ENCODE results near the gene PACSIN2.
"Not testable (repeated sequence)": the region's sequence is repeated elsewhere in the genome, so short reads cannot be mapped to it uniquely, and the experiment has no call there.

Gene PACSIN2

DNA sequence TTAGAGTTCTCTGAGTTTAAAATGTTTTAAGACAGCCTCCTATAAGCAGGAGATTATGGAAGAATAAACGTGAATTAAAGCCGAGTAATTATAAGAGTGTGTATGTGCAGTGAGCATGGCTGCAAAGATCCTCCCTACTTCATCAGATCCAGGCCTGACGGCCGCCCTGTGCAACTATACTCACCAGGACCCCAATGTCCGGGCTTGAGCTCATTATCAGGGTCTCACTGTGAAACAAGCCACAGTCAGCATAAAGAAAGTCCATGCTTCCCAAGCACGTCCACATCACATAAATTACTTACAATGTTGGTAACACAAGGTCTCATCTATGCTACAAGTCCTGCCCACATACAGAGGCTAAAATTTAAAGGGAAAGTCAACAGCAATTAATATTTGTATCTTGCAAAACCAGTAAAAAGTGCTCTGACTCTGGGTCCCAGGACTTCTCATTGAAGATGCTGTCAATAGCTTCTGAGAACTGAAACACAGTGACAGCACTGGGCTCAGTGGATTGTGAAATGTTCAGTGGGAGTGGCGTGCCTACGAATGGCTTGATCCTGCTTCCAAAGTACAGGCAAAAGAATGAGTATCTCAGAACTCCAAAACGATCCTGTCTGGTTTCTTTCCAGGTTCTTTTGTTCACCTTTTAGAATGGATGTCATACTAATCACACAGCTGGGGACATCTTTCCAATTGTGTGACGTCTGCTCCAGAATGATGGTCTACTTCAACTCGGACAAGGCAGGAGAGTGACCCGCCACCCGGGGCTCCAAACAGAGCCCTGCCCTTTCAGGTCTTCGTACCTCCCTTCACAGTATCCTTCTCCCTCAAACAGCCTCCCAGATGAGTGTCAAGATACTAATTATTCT is 85.7 kb downstream of the PACSIN2 start:
- ChIA-PET CTCF (interaction anchor here (1.6 kb wide), 1 partner anchor 161 kb away, joined by 4 read pairs; no protein-coding TSS in a partner anchor), POLR2A (no interaction called here)
- no peak overlapping the region for H3K4me3 ChIP-seq (ENCODE audit: low read depth, low read length)
- TF ChIP-seq, protein P1, sequence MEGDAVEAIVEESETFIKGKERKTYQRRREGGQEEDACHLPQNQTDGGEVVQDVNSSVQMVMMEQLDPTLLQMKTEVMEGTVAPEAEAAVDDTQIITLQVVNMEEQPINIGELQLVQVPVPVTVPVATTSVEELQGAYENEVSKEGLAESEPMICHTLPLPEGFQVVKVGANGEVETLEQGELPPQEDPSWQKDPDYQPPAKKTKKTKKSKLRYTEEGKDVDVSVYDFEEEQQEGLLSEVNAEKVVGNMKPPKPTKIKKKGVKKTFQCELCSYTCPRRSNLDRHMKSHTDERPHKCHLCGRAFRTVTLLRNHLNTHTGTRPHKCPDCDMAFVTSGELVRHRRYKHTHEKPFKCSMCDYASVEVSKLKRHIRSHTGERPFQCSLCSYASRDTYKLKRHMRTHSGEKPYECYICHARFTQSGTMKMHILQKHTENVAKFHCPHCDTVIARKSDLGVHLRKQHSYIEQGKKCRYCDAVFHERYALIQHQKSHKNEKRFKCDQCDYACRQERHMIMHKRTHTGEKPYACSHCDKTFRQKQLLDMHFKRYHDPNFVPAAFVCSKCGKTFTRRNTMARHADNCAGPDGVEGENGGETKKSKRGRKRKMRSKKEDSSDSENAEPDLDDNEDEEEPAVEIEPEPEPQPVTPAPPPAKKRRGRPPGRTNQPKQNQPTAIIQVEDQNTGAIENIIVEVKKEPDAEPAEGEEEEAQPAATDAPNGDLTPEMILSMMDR (IDR thresholded peaks at IDR 0.05; ENCODE audit: insufficient read depth, low read length, missing control alignments): no peak
- DNase-seq (ENCODE audit: low read depth, low spot score): no peak

DNA sequence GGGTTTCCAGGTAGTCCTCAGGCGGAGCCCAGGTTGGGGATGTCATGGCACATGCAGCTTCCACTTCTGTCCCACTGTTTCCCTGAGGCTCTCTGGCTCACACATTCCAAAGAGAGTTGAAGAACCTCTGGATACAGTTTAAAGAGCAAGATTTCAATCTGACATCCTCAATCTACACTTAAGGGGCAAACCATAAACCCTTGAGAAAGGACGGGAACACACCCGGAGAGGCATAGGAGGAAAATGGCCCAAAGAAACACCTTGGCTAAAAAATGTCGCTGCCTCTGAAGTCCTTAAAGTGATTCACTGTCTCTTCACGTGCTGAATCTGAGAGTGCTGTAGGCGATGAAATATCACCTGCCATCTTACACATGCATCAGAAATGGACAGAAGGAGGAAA is 87.0 kb downstream of the PACSIN2 start:
- H3K4me3 ChIP-seq (ENCODE audit: low read depth, low read length): no peak overlapping the region
- no peak for DNase-seq (ENCODE audit: low read depth, low spot score)
- POLR2A ChIA-PET: no interaction called here
- CTCF ChIA-PET: interaction anchor here (1.6 kb wide), 1 partner anchor 162 kb away, joined by 4 read pairs; no protein-coding TSS in a partner anchor
- TF ChIP-seq, protein P1 (IDR thresholded peaks at IDR 0.05; ENCODE audit: insufficient read depth, low read length, missing control alignments): no peak

DNA sequence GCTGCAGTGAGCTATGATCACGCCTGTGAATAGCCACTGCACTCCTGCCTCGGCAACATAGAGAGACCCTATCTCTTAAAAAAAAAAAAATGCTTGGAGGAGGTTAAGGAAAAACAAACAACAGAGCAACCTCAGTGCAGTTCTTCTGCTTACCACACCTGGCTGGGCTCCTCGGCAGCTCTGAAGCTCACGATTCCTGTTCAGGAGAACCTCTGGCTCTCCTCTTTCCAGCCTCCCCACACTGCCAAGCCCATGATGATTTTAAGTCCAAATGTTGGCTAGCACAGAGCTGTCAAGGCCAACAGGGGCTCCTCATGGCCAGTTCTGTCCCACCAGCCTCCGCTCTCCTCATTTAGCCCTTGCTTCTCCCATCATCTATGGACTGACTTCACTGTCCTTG is 88.2 kb downstream of the PACSIN2 start:
- DNase-seq (ENCODE audit: low read depth, low spot score): no peak
- no peak overlapping the region for H3K4me3 ChIP-seq (ENCODE audit: low read depth, low read length)
- ChIA-PET POLR2A (interaction anchor here (0.9 kb wide), 1 partner anchor 88 kb away, joined by 3 read pairs; no protein-coding TSS in a partner anchor), CTCF (no interaction called here)
- TF ChIP-seq, protein P1 (IDR thresholded peaks at IDR 0.05; ENCODE audit: insufficient read depth, low read length, missing control alignments): no peak

DNA sequence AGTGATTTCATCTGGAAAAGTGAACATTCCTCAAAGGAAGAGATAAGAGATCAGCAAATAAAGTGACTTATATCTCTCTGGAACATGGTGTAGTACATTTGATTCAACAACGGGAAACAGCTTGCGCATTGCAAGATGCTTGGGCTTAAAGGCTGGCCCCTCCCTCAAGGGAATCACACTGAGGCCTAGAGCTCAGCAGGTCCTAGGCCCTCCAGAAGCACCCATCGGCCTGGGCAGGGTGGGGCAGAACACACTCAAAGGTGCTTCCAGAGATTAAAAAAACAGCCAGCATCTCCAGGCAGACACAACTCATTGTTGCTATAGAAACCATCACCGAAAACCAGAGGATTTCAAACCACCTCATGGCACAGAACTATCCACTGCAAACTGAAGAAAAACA is 88.8 kb downstream of the PACSIN2 start:
- POLR2A ChIA-PET: interaction anchor here (0.9 kb wide), 1 partner anchor 88 kb away, joined by 3 read pairs; no protein-coding TSS in a partner anchor
- no peak overlapping the region for H3K4me3 ChIP-seq (ENCODE audit: low read depth, low read length)
- TF ChIP-seq, protein P1 (IDR thresholded peaks at IDR 0.05; ENCODE audit: insufficient read depth, low read length, missing control alignments): no peak
- no peak for DNase-seq (ENCODE audit: low read depth, low spot score)
- CTCF ChIA-PET: interaction anchor here (0.6 kb wide), 1 partner anchor 148 kb away, joined by 3 read pairs; no protein-coding TSS in a partner anchor

DNA sequence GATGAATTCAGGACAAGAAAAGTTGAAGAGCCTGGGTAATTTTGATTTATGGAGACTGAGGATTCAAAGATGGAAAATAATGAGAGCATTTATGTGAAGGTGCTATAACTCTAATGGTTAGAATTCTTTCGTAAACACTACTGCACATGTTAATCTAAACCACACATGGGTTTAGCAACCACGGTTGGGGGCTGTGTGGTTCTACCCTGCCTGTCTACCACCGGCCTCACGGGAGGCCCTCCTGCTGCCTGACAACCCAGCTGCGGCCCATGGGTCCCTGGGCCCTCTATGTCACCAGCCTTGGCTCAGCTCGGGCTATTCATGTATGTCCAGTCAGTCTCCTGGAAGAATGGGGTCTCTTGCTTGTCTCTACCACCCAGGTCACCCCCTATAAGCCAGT is 89.4 kb downstream of the PACSIN2 start:
- H3K4me3 ChIP-seq (ENCODE audit: low read depth, low read length): no peak overlapping the region
- TF ChIP-seq, protein P1 (IDR thresholded peaks at IDR 0.05; ENCODE audit: insufficient read depth, low read length, missing control alignments): no peak
- ChIA-PET CTCF (interaction anchor here (0.6 kb wide), 1 partner anchor 147 kb away, joined by 3 read pairs; no protein-coding TSS in a partner anchor), POLR2A (interaction anchor here (0.9 kb wide), 1 partner anchor 89 kb away, joined by 3 read pairs; no protein-coding TSS in a partner anchor)
- DNase-seq (ENCODE audit: low read depth, low spot score): no peak

DNA sequence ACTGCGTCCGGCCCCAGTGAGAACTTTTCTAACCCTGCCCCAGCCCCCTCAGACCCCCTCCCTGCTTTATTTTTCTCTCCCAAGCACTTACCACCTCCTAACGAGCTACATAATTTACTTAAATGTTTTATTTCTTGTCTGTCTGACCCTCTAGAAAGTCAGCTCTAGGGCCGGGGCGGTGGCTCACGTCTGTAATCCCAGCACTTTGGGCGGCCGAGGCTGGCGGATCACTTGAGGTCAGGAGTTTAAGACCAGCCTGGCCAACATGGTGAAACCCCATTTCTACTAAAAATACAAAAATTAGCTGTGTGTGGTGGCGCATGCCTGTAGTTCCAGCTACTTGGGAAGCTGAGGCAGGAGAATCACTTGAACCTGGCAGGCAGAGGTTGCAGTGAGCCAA is 89.9 kb downstream of the PACSIN2 start:
- H3K4me3 ChIP-seq (ENCODE audit: low read depth, low read length); DNase-seq (ENCODE audit: low read depth, low spot score); CTCF ChIA-PET; POLR2A ChIA-PET: not testable (repeated sequence)
